ENCODE measurements around the gene PACS1. TPM values are rescaled to one million over a fixed set of nuclear protein-coding genes. Genes with fewer than 3 reads are reported as not detected.

Gene PACS1
- total RNA-seq, 1 donor from 2014 or later, result 24.9 TPM

DNA sequence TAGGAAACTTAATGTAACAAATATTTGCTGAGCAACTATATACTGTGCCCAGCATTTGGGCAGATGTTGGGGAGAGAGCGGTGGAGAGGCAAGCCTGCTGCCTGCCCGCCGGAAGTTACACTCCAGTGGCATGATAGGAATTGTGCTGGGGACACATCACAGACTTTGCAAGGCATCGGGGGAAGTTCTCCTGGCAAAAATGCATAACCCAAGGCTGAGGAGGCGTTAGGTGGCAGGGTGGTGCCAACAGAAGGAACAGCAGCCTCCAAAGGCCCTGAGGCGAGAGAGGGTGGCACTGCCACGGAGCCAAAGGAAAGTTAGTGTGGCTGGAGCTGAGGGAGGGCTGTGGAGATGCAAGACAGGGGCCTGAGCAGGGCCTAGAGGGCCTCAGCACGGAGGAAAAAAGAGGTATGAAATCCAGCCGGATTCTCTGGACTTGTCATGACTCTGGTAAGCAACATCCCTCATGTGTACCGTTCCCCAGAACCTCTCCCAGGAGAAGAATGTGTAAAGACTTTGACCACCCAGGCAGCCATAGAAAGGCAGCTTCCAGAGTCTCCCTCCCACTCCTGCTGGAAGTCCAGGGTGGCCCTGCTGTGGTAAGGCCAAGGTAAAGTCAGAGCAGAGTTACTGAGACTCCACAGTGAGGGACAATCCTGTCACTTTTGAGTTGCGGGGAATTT, 122.2 kb downstream of the PACS1 start:
- no peak for TF ChIP-seq CTCF (conservative IDR thresholded peaks at IDR 0.05; ENCODE audit: low read depth, low read length)
- no peak for DNase-seq (ENCODE audit: low read depth)
- H3K4me3 ChIP-seq (ENCODE audit: low read depth, low read length), result no peak overlapping the region

DNA sequence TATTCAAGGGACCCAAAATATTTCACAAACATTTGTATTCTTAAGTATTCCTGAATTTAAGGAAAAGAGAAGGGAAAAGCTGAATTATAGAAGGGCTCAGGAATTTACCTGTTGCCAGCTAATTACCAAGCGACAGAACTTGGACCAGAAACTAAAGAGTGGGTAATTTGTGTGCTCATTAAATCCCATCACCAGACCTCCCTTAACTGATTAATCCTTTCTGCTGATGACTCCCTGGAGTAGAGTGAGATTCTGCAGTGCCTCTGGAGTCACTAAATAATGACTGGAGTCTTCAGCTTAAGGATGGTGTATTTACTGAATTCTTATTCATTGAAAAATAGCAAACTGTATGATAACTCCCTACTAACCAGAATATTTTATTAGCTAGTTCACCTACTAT, 124.3 kb downstream of the PACS1 start:
- TF ChIP-seq CTCF (conservative IDR thresholded peaks at IDR 0.05; ENCODE audit: low read depth, low read length), result no peak
- DNase-seq (ENCODE audit: low read depth), result no peak
- H3K4me3 ChIP-seq (ENCODE audit: low read depth, low read length), result no peak overlapping the region

DNA sequence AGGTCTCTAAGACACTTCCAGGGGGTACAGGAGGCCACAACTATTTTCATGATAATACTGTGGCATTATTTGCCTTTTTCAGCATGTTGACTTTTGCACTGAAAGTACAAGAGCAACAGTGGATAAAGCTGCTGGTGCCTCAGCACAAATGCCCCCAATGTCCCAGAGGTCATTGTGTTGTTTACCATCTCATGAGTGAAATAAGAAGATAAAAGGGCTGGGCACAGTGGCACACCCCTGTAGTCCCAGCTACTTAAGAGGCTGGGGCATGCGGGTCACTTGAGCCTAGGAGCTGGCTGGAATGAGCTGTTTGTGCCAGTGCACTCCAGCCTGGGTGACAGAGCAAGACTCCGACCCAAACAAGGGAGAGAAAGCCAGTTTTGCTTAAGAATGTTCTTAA, 125.8 kb downstream of the PACS1 start:
- no peak for DNase-seq (ENCODE audit: low read depth)
- H3K4me3 ChIP-seq (ENCODE audit: low read depth, low read length), result no peak overlapping the region
- no peak for TF ChIP-seq CTCF (conservative IDR thresholded peaks at IDR 0.05; ENCODE audit: low read depth, low read length)

- H3K4me3 ChIP-seq (ENCODE audit: low read depth, low read length), result no peak overlapping the region
- no peak for DNase-seq (ENCODE audit: low read depth)
- TF ChIP-seq CTCF (conservative IDR thresholded peaks at IDR 0.05; ENCODE audit: low read depth, low read length), result no peak
Measured at GRCh38 chr11:66203847-66204246, 133.8 kb downstream of the PACS1 start.

DNA sequence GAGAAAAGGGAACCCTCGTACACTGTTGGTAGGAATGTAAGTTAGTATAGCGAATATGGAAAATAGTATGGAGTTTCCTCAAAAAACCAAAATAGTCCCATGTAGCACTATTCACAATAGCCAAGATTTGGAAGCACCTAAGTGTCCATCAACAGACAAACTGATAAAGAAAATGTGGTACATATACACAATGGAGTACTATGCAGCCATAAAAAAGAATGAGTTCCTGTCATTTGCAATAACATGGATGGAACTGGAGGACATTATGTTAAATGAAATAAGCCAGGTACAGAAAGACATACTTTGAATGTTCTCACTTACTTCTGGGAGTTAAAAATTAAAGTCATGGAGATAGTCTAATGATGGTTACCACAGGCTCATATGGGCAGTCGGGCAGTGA, 134.3 kb downstream of the PACS1 start:
- TF ChIP-seq CTCF (conservative IDR thresholded peaks at IDR 0.05; ENCODE audit: low read depth, low read length), result no peak
- H3K4me3 ChIP-seq (ENCODE audit: low read depth, low read length), result no peak overlapping the region
- no peak for DNase-seq (ENCODE audit: low read depth)

- no peak overlapping the region for H3K4me3 ChIP-seq (ENCODE audit: low read depth, low read length)
- DNase-seq (ENCODE audit: low read depth), result no peak
- TF ChIP-seq CTCF (conservative IDR thresholded peaks at IDR 0.05; ENCODE audit: low read depth, low read length), result no peak
Measured at GRCh38 chr11:66207816-66208215, 137.7 kb downstream of the PACS1 start.

DNA sequence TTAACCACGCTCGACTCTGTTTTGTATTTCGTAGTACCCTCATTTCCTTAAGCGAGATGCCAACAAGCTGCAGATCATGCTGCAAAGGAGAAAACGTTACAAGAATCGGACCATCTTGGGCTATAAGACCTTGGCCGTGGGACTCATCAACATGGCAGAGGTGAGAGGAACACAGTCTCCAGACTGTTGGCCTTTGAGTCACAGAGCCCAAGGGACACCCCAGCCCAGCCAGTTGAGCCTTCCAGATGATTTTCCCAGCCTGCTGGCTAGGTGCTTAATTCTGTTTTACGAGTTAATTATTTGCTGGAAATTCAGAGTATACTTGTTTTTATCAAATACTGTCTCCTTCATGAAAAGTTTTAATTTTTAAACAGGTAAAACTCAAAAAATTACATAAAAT, 141.0 kb downstream of the PACS1 start:
- H3K4me3 ChIP-seq (ENCODE audit: low read depth, low read length), result no peak overlapping the region
- no peak for DNase-seq (ENCODE audit: low read depth)
- TF ChIP-seq CTCF (conservative IDR thresholded peaks at IDR 0.05; ENCODE audit: low read depth, low read length), result no peak

Data from epithelial cell of proximal tubule (primary cell).